ENCODE data around the gene TPR.

Gene TPR

DNA sequence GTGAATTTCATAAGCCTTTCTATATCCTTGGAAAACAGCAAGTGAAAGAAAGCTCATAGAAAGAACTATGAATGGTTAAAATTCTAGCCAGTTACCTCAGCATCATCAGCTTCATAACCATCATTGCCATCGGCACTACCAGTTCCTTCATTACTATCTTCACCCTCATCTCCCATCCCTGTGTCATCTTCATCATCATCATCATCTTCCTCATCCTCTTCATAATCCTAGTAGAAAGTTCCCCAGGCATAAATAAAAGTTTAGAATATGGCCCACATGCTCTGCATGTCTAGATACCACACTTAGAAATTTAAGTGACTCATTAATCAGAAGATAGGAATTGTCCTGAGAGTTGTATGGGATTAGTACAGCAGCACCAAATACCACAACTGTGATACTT is 49.0 kb downstream of the TPR start:
- H3K9me2 ChIP-seq (replicated peaks; ENCODE audit: control insufficient read depth, low read length), result no peaks in the 10 kb centered on the region
- H3K36me3 ChIP-seq (ENCODE audit: control insufficient read depth, low read length), result peaks cover 88% of the 10 kb centered on the region
- peaks cover 9% of the 10 kb centered on the region for H3F3A ChIP-seq (ENCODE audit: control insufficient read depth, insufficient read depth)

DNA sequence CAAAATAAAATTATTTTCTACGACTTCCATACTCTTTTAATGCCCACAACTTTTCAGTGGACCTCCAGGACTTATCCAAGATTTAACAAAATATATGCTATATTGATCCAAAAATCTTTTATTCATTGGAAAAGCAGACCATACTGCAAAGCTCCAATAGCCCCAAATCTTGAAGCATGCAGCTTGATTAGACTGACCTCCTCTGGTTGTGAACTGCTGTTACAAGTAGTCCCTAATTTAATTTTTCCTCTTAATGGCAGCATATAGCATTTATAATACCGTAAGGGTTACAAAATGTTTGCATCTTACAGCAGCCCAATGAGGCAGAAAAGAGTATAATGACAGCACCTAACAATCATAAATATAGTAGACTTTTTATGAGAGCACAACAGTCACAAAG is 49.8 kb downstream of the TPR start:
- H3K36me3 ChIP-seq (ENCODE audit: control insufficient read depth, low read length), result peaks cover 88% of the 10 kb centered on the region
- no peaks in the 10 kb centered on the region for H3K9me3 ChIP-seq (ENCODE audit: control insufficient read depth, insufficient read depth, low read length)
- H3K27ac ChIP-seq (ENCODE audit: low read depth, low read length), result no peak overlapping the region
- TF ChIP-seq, protein P1, sequence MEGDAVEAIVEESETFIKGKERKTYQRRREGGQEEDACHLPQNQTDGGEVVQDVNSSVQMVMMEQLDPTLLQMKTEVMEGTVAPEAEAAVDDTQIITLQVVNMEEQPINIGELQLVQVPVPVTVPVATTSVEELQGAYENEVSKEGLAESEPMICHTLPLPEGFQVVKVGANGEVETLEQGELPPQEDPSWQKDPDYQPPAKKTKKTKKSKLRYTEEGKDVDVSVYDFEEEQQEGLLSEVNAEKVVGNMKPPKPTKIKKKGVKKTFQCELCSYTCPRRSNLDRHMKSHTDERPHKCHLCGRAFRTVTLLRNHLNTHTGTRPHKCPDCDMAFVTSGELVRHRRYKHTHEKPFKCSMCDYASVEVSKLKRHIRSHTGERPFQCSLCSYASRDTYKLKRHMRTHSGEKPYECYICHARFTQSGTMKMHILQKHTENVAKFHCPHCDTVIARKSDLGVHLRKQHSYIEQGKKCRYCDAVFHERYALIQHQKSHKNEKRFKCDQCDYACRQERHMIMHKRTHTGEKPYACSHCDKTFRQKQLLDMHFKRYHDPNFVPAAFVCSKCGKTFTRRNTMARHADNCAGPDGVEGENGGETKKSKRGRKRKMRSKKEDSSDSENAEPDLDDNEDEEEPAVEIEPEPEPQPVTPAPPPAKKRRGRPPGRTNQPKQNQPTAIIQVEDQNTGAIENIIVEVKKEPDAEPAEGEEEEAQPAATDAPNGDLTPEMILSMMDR (IDR thresholded peaks at IDR 0.05; ENCODE audit: low read depth, low read length, poor library complexity, severe bottlenecking), result peak; percentile 52
- no peak for TF ChIP-seq EZH2phosphoT487 (IDR thresholded peaks at IDR 0.05; ENCODE audit: borderline replicate concordance, low read length)
- H3K9me2 ChIP-seq (replicated peaks; ENCODE audit: control insufficient read depth, low read length), result no peaks in the 10 kb centered on the region
- H3K79me2 ChIP-seq (ENCODE audit: control insufficient read depth, low read length), result no peaks in the 10 kb centered on the region
- H3K4me1 ChIP-seq (ENCODE audit: control insufficient read depth, low read length), result no peaks in the 10 kb centered on the region
- no peaks in the 10 kb centered on the region for H4K20me1 ChIP-seq (ENCODE audit: control insufficient read depth, insufficient read depth, low read depth, low read length)
- H3F3A ChIP-seq (ENCODE audit: control insufficient read depth, insufficient read depth), result peaks cover 3% of the 10 kb centered on the region; the same call in 1 of the 2 replicates
- H3K27me3 ChIP-seq (ENCODE audit: control insufficient read depth, low read length), result no peaks in the 10 kb centered on the region
- H3K4me3 ChIP-seq (ENCODE audit: low read length), result no peak overlapping the region
- no peak overlapping the region for H3K4me2 ChIP-seq (ENCODE audit: low read length)

More for the DNA sequence above, 49.0 kb downstream of the TPR start:
- no peaks in the 10 kb centered on the region for H4K20me1 ChIP-seq (ENCODE audit: control insufficient read depth, insufficient read depth, low read depth, low read length)
- H3K79me2 ChIP-seq (ENCODE audit: control insufficient read depth, low read length), result no peaks in the 10 kb centered on the region
- no peak overlapping the region for H3K4me2 ChIP-seq (ENCODE audit: low read length)
- no peaks in the 10 kb centered on the region for H3K27me3 ChIP-seq (ENCODE audit: control insufficient read depth, low read length)
- H3K27ac ChIP-seq (ENCODE audit: low read depth, low read length), result no peak overlapping the region
- no peaks in the 10 kb centered on the region for H3K4me1 ChIP-seq (ENCODE audit: control insufficient read depth, low read length)
- TF ChIP-seq, protein P1 (IDR thresholded peaks at IDR 0.05; ENCODE audit: low read depth, low read length, poor library complexity, severe bottlenecking), result no peak
- no peak for TF ChIP-seq EZH2phosphoT487 (IDR thresholded peaks at IDR 0.05; ENCODE audit: borderline replicate concordance, low read length)
- no peaks in the 10 kb centered on the region for H3K9me3 ChIP-seq (ENCODE audit: control insufficient read depth, insufficient read depth, low read length)
- no peak overlapping the region for H3K4me3 ChIP-seq (ENCODE audit: low read length)

DNA sequence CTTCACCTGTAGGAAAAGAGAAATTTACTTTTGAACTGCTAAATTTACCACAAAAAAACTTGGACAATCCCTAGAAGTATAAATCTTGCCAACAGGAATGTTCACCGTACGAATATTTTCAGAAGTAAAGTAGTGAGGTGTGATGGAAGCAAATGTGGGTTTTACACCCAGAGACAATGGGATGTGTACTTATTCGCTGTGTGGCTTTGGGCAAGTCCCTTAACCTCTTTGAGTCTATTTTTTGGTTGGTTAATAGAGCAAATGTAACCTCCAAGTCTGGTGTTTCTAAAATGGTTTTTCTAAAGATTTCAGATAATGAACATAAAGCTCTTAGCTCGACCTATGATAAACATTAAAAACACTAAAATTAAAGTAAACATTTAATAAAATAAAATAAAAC is 51.2 kb downstream of the TPR start:
- no peaks in the 10 kb centered on the region for H4K20me1 ChIP-seq (ENCODE audit: control insufficient read depth, insufficient read depth, low read depth, low read length)
- H3K4me3 ChIP-seq (ENCODE audit: low read length), result no peak overlapping the region
- no peak overlapping the region for H3K4me2 ChIP-seq (ENCODE audit: low read length)
- H3K9me2 ChIP-seq (replicated peaks; ENCODE audit: control insufficient read depth, low read length), result no peaks in the 10 kb centered on the region
- H3K27ac ChIP-seq (ENCODE audit: low read depth, low read length), result no peak overlapping the region
- H3K27me3 ChIP-seq (ENCODE audit: control insufficient read depth, low read length), result no peaks in the 10 kb centered on the region
- no peaks in the 10 kb centered on the region for H3F3A ChIP-seq (ENCODE audit: control insufficient read depth, insufficient read depth)
- H3K79me2 ChIP-seq (ENCODE audit: control insufficient read depth, low read length), result no peaks in the 10 kb centered on the region
- H3K36me3 ChIP-seq (ENCODE audit: control insufficient read depth, low read length), result peaks cover 88% of the 10 kb centered on the region
- TF ChIP-seq, protein P1 (IDR thresholded peaks at IDR 0.05; ENCODE audit: low read depth, low read length, poor library complexity, severe bottlenecking), result no peak
- no peak for TF ChIP-seq EZH2phosphoT487 (IDR thresholded peaks at IDR 0.05; ENCODE audit: borderline replicate concordance, low read length)
- H3K4me1 ChIP-seq (ENCODE audit: control insufficient read depth, low read length), result no peaks in the 10 kb centered on the region
- no peaks in the 10 kb centered on the region for H3K9me3 ChIP-seq (ENCODE audit: control insufficient read depth, insufficient read depth, low read length)

All from DOHH2 (cell line).